GM18519 (cell line): ENCODE data around the gene CHIC1.
"Not testable (repeated sequence)": the region's sequence is repeated elsewhere in the genome, so short reads cannot be mapped to it uniquely, and the experiment has no call there.

ENCODE experiments used
- ATAC-seq: cut with Tn5 transposase; IDR thresholded peaks from one replicate; pipeline ENCODE4 v1.9.1; 2021; ENCODE audit warnings: mild to moderate bottlenecking, moderate library complexity; ENCODE audit not compliant: unreplicated experiment, low FRiP score

Gene CHIC1

GRCh38 chrX:73562984-73563737 is at the start of gene CHIC1:
Gene CHIC1 (plus strand): TSS chrX:73563197. CDS start chrX:73563285, 88 bp downstream.
- ATAC-seq = peak; percentile 58

- not testable (repeated sequence) for ATAC-seq
These were observed 40.2 kb upstream of the CHIC1 start for GRCh38 chrX:73522823-73523222.

DNA sequence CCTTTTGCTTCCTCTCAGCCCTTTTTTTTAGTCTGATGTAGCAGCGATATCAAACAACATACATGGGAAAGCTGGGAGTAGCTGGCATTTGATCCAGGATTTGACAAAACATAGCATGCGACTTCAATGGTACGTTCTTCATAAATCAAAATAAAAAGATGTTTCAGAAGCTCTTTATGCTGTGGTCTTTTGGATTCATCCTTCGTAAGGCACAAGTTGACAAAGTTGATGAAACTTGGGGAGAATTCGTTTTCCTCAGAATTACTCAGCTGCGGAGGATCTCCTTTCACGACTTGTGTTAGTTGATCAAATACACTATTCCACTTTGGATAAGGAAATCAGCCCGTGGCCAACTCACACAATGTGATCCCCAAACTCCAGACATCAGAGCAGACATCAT is 38.1 kb upstream of the CHIC1 start:
- no peak for ATAC-seq

- no peak for ATAC-seq
These were observed 36.9 kb upstream of the CHIC1 start for GRCh38 chrX:73525928-73526690.

DNA sequence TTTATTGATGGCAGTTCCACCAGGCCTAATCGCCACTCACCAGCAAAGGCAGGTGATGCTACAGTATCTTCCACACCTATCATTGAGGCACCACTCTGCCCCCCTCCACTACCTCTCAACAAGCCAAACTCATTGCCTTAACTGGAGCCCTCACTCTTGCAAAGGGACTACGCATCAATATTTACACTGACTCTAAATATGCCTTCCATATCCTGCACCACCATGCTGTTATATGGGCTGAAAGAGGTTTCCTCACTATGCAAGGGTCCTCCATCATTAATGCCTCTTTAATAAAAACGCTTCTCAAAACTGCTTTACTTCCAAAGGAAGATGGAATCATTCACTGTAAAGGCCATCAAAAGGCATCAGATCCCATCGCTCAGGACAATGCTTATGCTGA is 31.3 kb upstream of the CHIC1 start:
- ATAC-seq = not testable (repeated sequence)

DNA sequence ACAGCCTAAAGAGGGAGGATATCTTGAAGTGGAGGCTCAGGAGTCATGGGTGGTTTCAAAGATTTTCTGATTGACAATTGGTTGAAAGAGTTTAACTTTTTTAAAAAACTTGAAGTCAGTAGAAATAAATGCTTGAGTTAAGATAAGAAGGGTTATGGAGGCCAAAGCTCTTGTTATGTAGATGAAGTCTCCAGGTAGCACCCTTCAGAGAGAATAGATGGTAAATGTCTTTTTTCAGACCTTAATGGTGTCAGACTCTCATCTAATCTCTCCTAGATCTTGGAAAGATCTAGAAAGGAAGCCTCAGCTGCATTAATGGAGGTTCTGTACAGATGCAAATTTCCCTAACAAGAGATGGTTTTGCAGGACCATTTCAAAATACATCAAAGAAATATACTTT is 6.8 kb upstream of the CHIC1 start:
- ATAC-seq = no peak

DNA sequence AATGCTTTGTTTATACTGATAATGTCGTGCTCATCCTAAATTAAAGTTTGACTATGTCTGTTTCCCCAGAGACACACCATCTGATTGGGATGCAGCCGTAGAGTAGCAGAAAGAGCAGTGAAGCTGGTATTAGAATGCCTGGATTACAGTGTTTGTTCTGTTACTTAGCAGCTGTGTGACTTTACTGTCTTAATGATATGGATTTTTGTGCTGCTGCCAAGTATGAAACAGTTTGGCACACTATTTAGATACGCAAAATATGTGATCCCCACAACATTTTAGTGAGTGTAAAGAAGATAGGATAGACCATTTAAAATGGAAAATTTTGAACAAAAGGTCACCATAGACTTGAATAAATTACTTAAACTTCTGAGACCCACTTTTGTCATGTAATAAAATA is 1.2 kb upstream of the CHIC1 start:
- ATAC-seq = no peak

DNA sequence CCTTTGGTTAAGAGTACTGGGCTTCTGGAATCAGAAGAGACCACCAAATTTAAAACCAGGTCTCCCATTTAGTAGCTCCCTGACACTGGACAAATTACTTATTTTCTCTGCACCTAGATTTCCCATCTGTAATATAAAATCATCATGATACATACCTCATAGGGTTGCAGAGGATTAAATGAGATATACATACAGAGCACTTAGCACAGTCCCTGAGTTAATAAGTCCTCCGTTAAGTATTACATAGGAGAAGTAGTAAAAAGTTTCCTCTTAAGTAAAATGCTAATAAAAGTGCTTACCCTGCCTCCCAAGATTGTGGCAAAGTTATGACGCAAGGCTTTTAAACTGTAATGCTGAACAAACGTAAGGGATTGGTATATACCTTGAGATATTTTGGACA is 539 bp upstream of the CHIC1 start:
- peak; percentile 5 for ATAC-seq

DNA sequence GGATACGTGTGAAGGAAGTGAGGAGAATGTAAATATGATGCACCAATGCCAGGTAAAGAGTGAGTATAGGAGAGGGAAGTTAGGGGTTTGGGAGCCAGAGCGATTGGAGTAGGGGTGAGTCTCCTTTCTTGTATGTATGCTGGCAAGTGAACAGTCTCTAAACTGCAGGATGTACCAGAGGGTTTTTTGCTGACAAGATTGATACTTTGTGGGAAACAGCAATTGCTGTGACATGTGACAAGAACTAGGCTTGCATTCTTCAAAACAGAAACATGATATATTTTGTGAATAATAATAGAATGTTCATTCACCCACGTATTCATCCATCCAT is 706 bp downstream of the CHIC1 start:
- peak; percentile 38 for ATAC-seq

DNA sequence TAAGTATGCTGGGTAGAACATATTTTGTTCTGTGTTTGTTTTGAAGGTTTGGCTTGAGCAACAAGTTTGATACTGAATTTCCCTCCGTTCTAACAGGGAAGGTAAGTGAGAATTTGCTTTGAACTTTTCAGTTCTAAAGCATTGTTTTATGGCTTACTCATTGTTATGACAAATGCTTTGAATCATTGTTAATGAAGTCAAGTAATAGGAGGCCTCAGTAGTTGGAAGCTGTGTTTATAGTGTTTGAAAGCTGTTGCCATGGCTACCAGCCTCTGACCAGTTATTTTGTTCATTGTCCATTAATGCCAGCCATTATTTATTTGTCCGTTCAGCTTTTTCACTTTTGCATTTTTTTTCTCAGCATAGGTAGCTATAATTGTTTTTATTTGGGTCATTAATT is 14.4 kb downstream of the CHIC1 start:
- no peak for ATAC-seq

DNA sequence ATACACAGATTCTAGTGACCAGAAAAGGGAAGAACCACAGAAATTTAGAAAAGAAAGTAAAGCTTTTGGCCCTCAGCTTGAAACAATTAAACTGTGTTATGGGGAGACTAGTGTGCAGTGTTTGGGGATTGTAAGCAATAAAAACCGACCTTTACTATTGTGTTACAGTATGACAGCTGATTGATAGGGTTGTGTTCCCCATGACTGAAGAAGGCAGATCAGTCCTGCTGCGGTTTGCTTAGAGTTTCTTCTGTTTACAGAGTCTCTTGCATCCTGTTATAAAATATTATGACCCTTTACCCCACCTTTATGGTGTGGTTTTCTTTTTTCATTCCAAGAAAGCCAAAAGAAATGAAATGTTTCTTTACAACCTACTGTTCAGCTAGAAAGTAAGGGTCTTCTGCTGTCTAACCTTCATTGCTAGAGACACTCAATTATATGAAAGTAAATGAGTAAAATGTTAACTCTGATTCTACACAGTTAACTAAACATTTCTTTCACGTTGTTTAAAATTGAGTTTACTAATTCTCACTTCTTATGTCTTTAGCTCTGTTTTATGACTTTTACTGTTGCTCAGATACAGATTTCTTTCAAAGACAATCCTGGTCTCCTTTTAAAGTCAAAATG is 18.1 kb downstream of the CHIC1 start:
- peak; percentile 72 for ATAC-seq

- ATAC-seq = not testable (repeated sequence)
These were observed 34.8 kb downstream of the CHIC1 start for GRCh38 chrX:73597758-73598157.

- no peak for ATAC-seq
These were observed 52.0 kb downstream of the CHIC1 start for GRCh38 chrX:73615022-73615421.

DNA sequence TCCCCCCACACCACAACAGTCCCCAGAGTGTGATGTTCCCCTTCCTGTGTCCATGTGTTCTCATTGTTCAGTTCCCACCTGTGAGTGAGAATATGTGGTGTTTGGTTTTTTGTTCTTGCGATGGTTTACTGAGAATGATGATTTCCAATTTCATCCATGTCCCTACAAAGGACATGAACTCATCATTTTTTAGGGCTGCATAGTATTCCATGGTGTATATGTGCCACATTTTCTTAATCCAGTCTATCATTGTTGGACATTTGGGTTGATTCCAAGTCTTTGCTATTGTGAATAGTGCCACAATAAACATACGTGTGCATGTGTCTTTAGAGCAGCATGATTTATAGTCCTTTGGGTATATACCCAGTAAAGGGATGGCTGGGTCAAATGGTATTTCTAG is 78.7 kb downstream of the CHIC1 start:
- ATAC-seq = not testable (repeated sequence)

DNA sequence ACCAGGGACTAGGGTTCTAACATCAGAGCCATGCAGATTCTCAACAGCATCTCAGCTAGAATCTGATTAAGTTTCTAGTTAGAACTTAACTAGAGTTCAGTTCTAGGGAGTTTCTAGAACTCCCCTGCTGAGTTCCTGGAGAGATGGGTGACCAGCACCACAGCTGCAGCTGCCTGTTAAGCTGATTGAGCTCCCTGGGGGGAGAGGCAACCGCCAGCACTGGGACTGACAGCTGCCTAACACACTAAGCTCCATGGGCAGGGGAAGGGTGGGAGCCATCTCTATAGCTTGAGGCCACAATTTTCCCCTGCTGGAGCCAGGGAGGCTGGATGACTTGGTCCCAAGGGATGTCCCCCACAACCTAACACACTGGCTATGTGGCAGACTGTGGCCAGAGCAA is 84.2 kb downstream of the CHIC1 start:
- ATAC-seq = no peak

GRCh38 chrX:73647632-73648322 is 84.8 kb downstream of the CHIC1 start:
- no peak for ATAC-seq

- not testable (repeated sequence) for ATAC-seq
These were observed 98.3 kb downstream of the CHIC1 start for GRCh38 chrX:73661322-73661721.

DNA sequence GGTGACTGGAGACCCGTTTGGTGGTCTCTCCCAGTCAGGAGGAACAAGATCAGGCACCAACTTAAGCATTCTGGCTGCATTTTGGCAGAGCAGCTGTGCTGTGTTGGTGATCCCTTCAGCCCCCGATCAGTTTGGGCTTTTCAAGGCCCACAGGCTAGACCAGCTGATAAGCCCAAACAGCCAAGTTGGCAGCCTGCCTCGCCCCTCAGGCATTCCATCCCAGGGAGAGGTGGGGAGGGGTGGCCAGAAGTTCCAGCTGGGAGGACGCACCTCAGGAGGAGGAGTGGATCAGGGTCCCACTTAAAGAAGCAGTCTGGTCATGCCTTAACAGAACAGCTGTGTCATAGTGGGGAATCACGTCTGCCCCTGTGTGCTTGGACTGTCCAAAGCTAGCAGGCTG is 105.8 kb downstream of the CHIC1 start:
- ATAC-seq = no peak

- no peak for ATAC-seq
These were observed 118.4 kb downstream of the CHIC1 start for GRCh38 chrX:73681408-73681807.

DNA sequence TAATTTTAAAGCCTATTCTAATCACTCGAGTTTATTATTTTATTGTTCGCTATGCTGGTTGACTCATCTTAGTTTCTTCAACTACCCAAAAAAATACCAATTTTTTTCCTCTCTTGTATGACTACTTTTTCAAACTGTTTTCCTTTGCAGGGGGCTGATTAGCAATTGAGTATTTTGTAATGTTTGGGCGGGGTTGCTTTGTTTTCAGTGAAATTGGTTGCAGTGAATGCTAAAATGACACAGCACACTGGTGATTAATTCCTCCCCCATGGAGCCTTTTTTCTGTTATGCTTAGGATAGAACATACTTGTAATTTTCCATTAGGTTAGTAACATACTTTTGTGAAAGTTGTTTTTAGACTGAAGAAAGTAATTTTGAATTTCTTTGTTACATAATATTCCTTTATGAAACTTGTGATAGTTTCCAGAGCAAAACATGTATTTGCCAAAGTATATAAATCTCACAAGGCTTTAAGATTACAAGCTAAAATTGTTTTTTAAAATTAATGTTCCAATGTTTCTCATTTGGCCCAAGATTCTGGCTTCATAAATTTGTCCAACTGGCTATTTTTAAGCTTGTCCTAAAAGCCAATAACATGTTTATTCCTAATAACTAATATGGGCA is 120.4 kb downstream of the CHIC1 start:
- ATAC-seq = no peak

GRCh38 chrX:73707014-73707413 is 144.0 kb downstream of the CHIC1 start:
- not testable (repeated sequence) for ATAC-seq
